HG02852 (cell line): Measurements from ENCODE around the gene CHKA.
"Not testable (repeated sequence)": the region's sequence is repeated elsewhere in the genome, so short reads cannot be mapped to it uniquely, and the experiment has no call there.

ENCODE experiments used
- ATAC-seq: cut with Tn5 transposase; IDR thresholded peaks from one replicate; pipeline ENCODE4 v1.9.1; 2021; ENCODE audit warnings: mild to moderate bottlenecking, moderate library complexity; ENCODE audit not compliant: unreplicated experiment

Gene CHKA

GRCh38 chr11:68116974-68117373 lies 4.2 kb downstream of the CHKA start:
- no peak for ATAC-seq

- no peak for ATAC-seq
These were observed 5.1 kb downstream of the CHKA start for GRCh38 chr11:68116126-68116525.

- ATAC-seq = no peak
These were observed 5.9 kb downstream of the CHKA start for GRCh38 chr11:68115285-68115684.

GRCh38 chr11:68113986-68114385 lies 7.2 kb downstream of the CHKA start:
- ATAC-seq = no peak

GRCh38 chr11:68107689-68108088 lies 13.5 kb downstream of the CHKA start:
- ATAC-seq = no peak

- ATAC-seq = no peak
These were observed 14.8 kb downstream of the CHKA start for GRCh38 chr11:68106165-68106940.

- ATAC-seq = no peak
These were observed 21.4 kb downstream of the CHKA start for GRCh38 chr11:68099474-68100405.

- ATAC-seq = no peak
These were observed 22.1 kb downstream of the CHKA start for GRCh38 chr11:68099057-68099456.

- ATAC-seq = no peak
These were observed 24.2 kb downstream of the CHKA start for GRCh38 chr11:68096962-68097361.

GRCh38 chr11:68093565-68093964 lies 27.6 kb downstream of the CHKA start:
- no peak for ATAC-seq

GRCh38 chr11:68092946-68093345 lies 28.2 kb downstream of the CHKA start:
- ATAC-seq = not testable (repeated sequence)

GRCh38 chr11:68092411-68092810 lies 28.8 kb downstream of the CHKA start:
- no peak for ATAC-seq

GRCh38 chr11:68090706-68091105 lies 30.5 kb downstream of the CHKA start:
- no peak for ATAC-seq

- no peak for ATAC-seq
These were observed 30.9 kb downstream of the CHKA start for GRCh38 chr11:68090287-68090686.

- no peak for ATAC-seq
These were observed 31.5 kb downstream of the CHKA start for GRCh38 chr11:68089679-68090078.

GRCh38 chr11:68083517-68083916 lies 37.7 kb downstream of the CHKA start:
- no peak for ATAC-seq

GRCh38 chr11:68082481-68082880 lies 38.7 kb downstream of the CHKA start:
- ATAC-seq = no peak

GRCh38 chr11:68081691-68082090 lies 39.5 kb downstream of the CHKA start:
- ATAC-seq = no peak

GRCh38 chr11:68080860-68081259 lies 40.3 kb downstream of the CHKA start:
- no peak for ATAC-seq

GRCh38 chr11:68077617-68078582 lies 43.3 kb downstream of the CHKA start:
- no peak for ATAC-seq
